HEK293 (cell line): ENCODE results near the gene BCL2L13.

Experiments used
- CTCF ChIP-seq: fragments of 450-650 bp; formaldehyde crosslinking; IDR thresholded peaks from 2 replicates; pipeline ENCODE4 v1.5.1; 2016; ENCODE audit warnings: missing biosample characterization, missing genetic modification characterization
- KLF16 ChIP-seq: fragments of 450-650 bp; formaldehyde crosslinking; IDR thresholded peaks from 2 replicates; pipeline ENCODE4 v1.5.1; 2017; ENCODE audit warnings: missing biosample characterization, missing genetic modification characterization
- TRIM28 ChIP-seq: IDR thresholded peaks from 2 replicates; pipeline ENCODE4 v1.6.1; 2011; ENCODE audit warnings: low read length, control low read depth, borderline replicate concordance
- ZNF114 ChIP-seq: fragments of 450-650 bp; formaldehyde crosslinking; IDR thresholded peaks from 2 replicates; pipeline ENCODE4 v1.5.0; 2017; ENCODE audit warnings: missing biosample characterization, missing genetic modification characterization
- ZNF24 ChIP-seq: fragments of 450-650 bp; formaldehyde crosslinking; IDR thresholded peaks from 2 replicates; pipeline ENCODE4 v1.5.1; 2016; ENCODE audit warnings: missing biosample characterization, missing genetic modification characterization
- ZNF292 ChIP-seq: fragments of 450-650 bp; formaldehyde crosslinking; IDR thresholded peaks from 2 replicates; pipeline ENCODE4 v1.5.1; 2016; ENCODE audit warnings: low read depth, missing biosample characterization, missing genetic modification characterization, borderline replicate concordance
- ZNF585B ChIP-seq: fragments of 450-650 bp; formaldehyde crosslinking; IDR thresholded peaks from 2 replicates; pipeline ENCODE4 v1.5.1; 2016; ENCODE audit warnings: missing biosample characterization, missing genetic modification characterization
- ZSCAN30 ChIP-seq: fragments of 450-650 bp; IDR thresholded peaks from 2 replicates; pipeline ENCODE4 v1.5.1; 2018; ENCODE audit warnings: missing biosample characterization, mild to moderate bottlenecking, missing genetic modification characterization, moderate library complexity
- TF ChIP-seq, protein P1 (sequence below): fragments of 450-650 bp; formaldehyde crosslinking; IDR thresholded peaks from 2 replicates; pipeline ENCODE4 v1.5.1; 2016; ENCODE audit warnings: missing biosample characterization, missing genetic modification characterization

DNA sequence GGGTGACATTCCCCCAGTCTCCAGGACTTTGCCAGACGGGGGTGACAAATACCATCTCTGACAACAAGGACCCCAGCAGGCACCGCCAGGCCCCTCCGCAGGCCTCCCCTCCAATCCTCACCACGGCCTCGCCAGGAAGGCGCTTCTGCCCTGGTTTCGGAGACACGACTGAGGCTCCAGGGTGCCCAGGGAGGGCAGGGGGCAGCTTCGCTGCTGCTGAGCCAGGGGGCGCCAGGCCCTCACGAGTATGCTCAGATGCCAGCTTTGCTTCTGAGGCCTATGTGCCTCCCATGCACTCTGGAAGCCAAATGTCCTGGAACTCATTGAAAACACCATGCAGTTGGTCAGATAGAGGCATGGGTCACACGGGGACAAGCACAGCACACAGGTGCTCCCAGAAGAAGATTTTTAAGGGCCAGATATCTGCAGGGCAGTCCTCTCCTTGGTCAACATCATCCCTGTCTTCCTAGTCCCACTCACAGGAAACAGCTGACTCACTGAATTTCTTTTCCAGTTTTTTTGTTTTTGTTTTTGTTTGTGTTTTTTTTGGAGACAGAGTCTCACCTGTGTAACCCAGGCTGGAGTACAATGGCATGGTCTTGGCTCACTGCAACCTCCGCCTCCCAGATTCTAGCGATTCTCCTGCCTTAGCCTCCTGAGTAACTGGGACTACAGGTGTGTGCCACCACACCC, 115.8 kb downstream of the BCL2L13 start:
- TF ChIP-seq KLF16 (tag by site-specific recombination): no peak
- no peak for TF ChIP-seq CTCF
- no peak for TF ChIP-seq ZNF114 (tag by site-specific recombination)
- no peak for TF ChIP-seq ZNF585B (tag by site-specific recombination)
- no peak for TF ChIP-seq TRIM28
- no peak for TF ChIP-seq ZNF292
- TF ChIP-seq, protein P1, sequence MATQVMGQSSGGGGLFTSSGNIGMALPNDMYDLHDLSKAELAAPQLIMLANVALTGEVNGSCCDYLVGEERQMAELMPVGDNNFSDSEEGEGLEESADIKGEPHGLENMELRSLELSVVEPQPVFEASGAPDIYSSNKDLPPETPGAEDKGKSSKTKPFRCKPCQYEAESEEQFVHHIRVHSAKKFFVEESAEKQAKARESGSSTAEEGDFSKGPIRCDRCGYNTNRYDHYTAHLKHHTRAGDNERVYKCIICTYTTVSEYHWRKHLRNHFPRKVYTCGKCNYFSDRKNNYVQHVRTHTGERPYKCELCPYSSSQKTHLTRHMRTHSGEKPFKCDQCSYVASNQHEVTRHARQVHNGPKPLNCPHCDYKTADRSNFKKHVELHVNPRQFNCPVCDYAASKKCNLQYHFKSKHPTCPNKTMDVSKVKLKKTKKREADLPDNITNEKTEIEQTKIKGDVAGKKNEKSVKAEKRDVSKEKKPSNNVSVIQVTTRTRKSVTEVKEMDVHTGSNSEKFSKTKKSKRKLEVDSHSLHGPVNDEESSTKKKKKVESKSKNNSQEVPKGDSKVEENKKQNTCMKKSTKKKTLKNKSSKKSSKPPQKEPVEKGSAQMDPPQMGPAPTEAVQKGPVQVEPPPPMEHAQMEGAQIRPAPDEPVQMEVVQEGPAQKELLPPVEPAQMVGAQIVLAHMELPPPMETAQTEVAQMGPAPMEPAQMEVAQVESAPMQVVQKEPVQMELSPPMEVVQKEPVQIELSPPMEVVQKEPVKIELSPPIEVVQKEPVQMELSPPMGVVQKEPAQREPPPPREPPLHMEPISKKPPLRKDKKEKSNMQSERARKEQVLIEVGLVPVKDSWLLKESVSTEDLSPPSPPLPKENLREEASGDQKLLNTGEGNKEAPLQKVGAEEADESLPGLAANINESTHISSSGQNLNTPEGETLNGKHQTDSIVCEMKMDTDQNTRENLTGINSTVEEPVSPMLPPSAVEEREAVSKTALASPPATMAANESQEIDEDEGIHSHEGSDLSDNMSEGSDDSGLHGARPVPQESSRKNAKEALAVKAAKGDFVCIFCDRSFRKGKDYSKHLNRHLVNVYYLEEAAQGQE (tag by site-specific recombination): no peak
- no peak for TF ChIP-seq ZNF24 (tag by site-specific recombination)
- TF ChIP-seq ZSCAN30 (tag by site-specific recombination): no peak
